Activated B cell treated with CpG ODN at 0.5 μM for 24 hours (primary cell): ENCODE data around the gene DUSP10. TPM values are rescaled to one million over a fixed set of nuclear protein-coding genes. Genes with fewer than 3 reads are reported as not detected.

ENCODE experiments used
- ATAC-seq: fragments of 200-7000 bp; cut with Tn5 transposase; one replicate; pipeline ENCODE4 v1.10.0; 2021; ENCODE audit warnings: low read depth, mild to moderate bottlenecking, moderate library complexity
- CTCF ChIA-PET: fragments of 350-600 bp; sonication (Branson Sonifier 250); formaldehyde crosslinking; loops from one replicate; lab custom pipeline; 2021; ENCODE audit warnings: antibody characterized with exemption; lab: Charles Lee
- POLR2A ChIA-PET: fragments of 350-600 bp; sonication (Branson Sonifier 250); formaldehyde crosslinking; loops from one replicate; lab custom pipeline; 2021; ENCODE audit warnings: antibody characterized with exemption; lab: Charles Lee
- DNase-seq: peaks from one replicate; pipeline ENCODE4 v3.0.0; 2022
- H3K27ac Mint-ChIP-seq: one replicate; pipeline ENCODE4 v1.8.0; 2020; ENCODE audit warnings: mixed read lengths
- H3K27me3 Mint-ChIP-seq: one replicate; pipeline ENCODE4 v1.8.0; 2021; ENCODE audit warnings: mixed read lengths
- H3K36me3 Mint-ChIP-seq: one replicate; pipeline ENCODE4 v1.8.0; 2021; ENCODE audit warnings: low read depth, mixed read lengths
- H3K4me1 Mint-ChIP-seq: one replicate; pipeline ENCODE4 v1.8.0; 2021; ENCODE audit warnings: mixed read lengths
- H3K4me3 Mint-ChIP-seq: one replicate; pipeline ENCODE4 v1.8.0; 2020; ENCODE audit warnings: mild to moderate bottlenecking, mixed read lengths
- H3K9me3 Mint-ChIP-seq: one replicate; pipeline ENCODE4 v1.8.0; 2020; ENCODE audit warnings: mixed read lengths
- CTCF ChIP-seq: fragments of 200-600 bp; IDR thresholded peaks from one replicate; pipeline ENCODE4 v1.8.0; 2022; ENCODE audit warnings: antibody characterized with exemption, mild to moderate bottlenecking
- intact Hi-C: fragments of 100-400 bp; cut with micrococcal nuclease; formaldehyde crosslinking; loops from one replicate; pipeline ENCODE4 v1.15.1; 2024
- total RNA-seq: library from RNA; stranded (reverse); gene quantifications from 2 replicates; pipeline ENCODE4 v1.2.3, GENCODE V29; 2022

Gene DUSP10
- total RNA-seq, 1 donor from 2014 or later = 39.5 TPM

GRCh38 chr1:221732052-221732451 is 9.8 kb downstream of the DUSP10 start:
- POLR2A ChIA-PET = interaction anchor here (1.9 kb wide), 1 partner anchor 10 kb away, joined by 8 read pairs; the partner anchor contains the start of gene DUSP10
- TF ChIP-seq CTCF = no peak
- Mint-ChIP-seq H3K9me3 (no peaks in the 10 kb centered on the region), H3K4me1 (peaks cover 52% of the 10 kb centered on the region), H3K27ac (no peak overlapping the region), H3K27me3 (no peaks in the 10 kb centered on the region), H3K4me3 (no peak overlapping the region), H3K36me3 (peaks cover 62% of the 10 kb centered on the region)
- intact Hi-C loops = no loop called here
- DNase-seq (no peak), ATAC-seq (no peak)
- CTCF ChIA-PET = no interaction called here

- intact Hi-C loops = no loop called here
- H3K9me3 Mint-ChIP-seq = no peaks in the 10 kb centered on the region
Observed at GRCh38 chr1:221729771-221730330, 12.0 kb downstream of the DUSP10 start.

GRCh38 chr1:221728037-221728505 is 13.8 kb downstream of the DUSP10 start:
- CTCF ChIA-PET = no interaction called here
- Mint-ChIP-seq H3K36me3 (peaks cover 72% of the 10 kb centered on the region), H3K4me1 (peaks cover 56% of the 10 kb centered on the region), H3K27me3 (no peaks in the 10 kb centered on the region), H3K9me3 (peaks cover 4% of the 10 kb centered on the region), H3K27ac (no peak overlapping the region), H3K4me3 (no peak overlapping the region)
- intact Hi-C loops = no loop called here
- POLR2A ChIA-PET = interaction anchor here (1.0 to 5.0 kb wide), 3 partner anchors 10 to 17 kb away, joined by 3 to 30 read pairs (median 5); partner anchors contain the start of gene DUSP10
- no peak for TF ChIP-seq CTCF
- ATAC-seq (no peak), DNase-seq (no peak)

More at GRCh38 chr1:221729771-221730330, 12.0 kb downstream of the DUSP10 start:
- ChIA-PET POLR2A (interaction anchor here (5.0 kb wide), 1 partner anchor 12 kb away, joined by 30 read pairs; the partner anchor contains the start of gene DUSP10), CTCF (interaction anchor here (1.0 kb wide), 1 partner anchor 22 kb away, joined by 3 read pairs; no protein-coding TSS in a partner anchor)
- H3K4me1 Mint-ChIP-seq = peaks cover 67% of the 10 kb centered on the region
- peaks cover 71% of the 10 kb centered on the region for H3K36me3 Mint-ChIP-seq
- no peak overlapping the region for H3K4me3 Mint-ChIP-seq
- no peak for DNase-seq
- no peak for ATAC-seq
- no peak for TF ChIP-seq CTCF
- H3K27me3 Mint-ChIP-seq = no peaks in the 10 kb centered on the region
- H3K27ac Mint-ChIP-seq = no peak overlapping the region

- Mint-ChIP-seq H3K9me3 (peaks cover 4% of the 10 kb centered on the region), H3K4me3 (peak overlapping the region; percentile 36), H3K36me3 (peaks cover 76% of the 10 kb centered on the region), H3K4me1 (peaks cover 57% of the 10 kb centered on the region), H3K27me3 (no peaks in the 10 kb centered on the region), H3K27ac (no peak overlapping the region)
- CTCF ChIA-PET = no interaction called here
- intact Hi-C loops = no loop called here
- POLR2A ChIA-PET = interaction anchor here (1.1 to 5.0 kb wide), 2 partner anchors 15 to 16 kb away, joined by 3 to 30 read pairs; partner anchors contain the start of gene DUSP10
- ATAC-seq = no peak
- no peak for TF ChIP-seq CTCF
- DNase-seq = no peak
Observed at GRCh38 chr1:221727146-221728036, 14.5 kb downstream of the DUSP10 start.
